IMR-90 (cell line): ENCODE data around the gene LIG1. TPM values are rescaled to one million over a fixed set of nuclear protein-coding genes. Genes with fewer than 3 reads are reported as not detected.

Experiments used
- ATAC-seq: fragments of 200-7000 bp; cut with Tn5 transposase; 2 replicates; pipeline ENCODE4 v1.9.1; 2020; ENCODE audit warnings: low read depth, mild to moderate bottlenecking, moderate library complexity
- BruUV-seq: library from RNA; stranded (reverse); fragments of 400-500 nt; replicated peaks from 2 replicates; lab custom pipeline; 2021; lab: Mats Ljungman, UMichigan
- CTCF ChIA-PET: fragments of 300-600 bp; formaldehyde crosslinking; extraction: SDS; loops from one replicate; lab custom pipeline; 2021; ENCODE audit warnings: antibody characterized with exemption; lab: Yijun Ruan, JAX
- POLR2A ChIA-PET: fragments of 300-600 bp; sonication (Branson Sonifier 250); formaldehyde crosslinking; loops from one replicate; lab custom pipeline; 2022; ENCODE audit warnings: antibody characterized with exemption; ENCODE audit not compliant: unreplicated experiment; lab: Charles Lee
- DNase-seq: peaks from one replicate; pipeline ENCODE4 v3.0.0; 2013
- H2AFZ ChIP-seq: replicated peaks from 2 replicates; pipeline ENCODE3; 2013; ENCODE audit warnings: low read length, mild to moderate bottlenecking; ENCODE audit not compliant: poor library complexity
- H2AK5ac ChIP-seq: 2 replicates; pipeline ENCODE4 v1.6.1; 2013; ENCODE audit warnings: low read depth, low read length, inconsistent platforms
- H2AK9ac ChIP-seq: replicated peaks from 2 replicates; pipeline ENCODE3; 2013; ENCODE audit warnings: mild to moderate bottlenecking, low read depth, low read length, moderate library complexity; ENCODE audit not compliant: poor library complexity
- H2BK120ac ChIP-seq: 2 replicates; pipeline ENCODE4 v1.6.1; 2013; ENCODE audit warnings: low read depth, low read length, inconsistent platforms
- H2BK15ac ChIP-seq: 3 replicates; pipeline ENCODE4 v1.6.1; 2013; ENCODE audit warnings: low read depth, low read length, inconsistent platforms
- H2BK20ac ChIP-seq: 2 replicates; pipeline ENCODE4 v1.6.1; 2013; ENCODE audit warnings: low read depth, mild to moderate bottlenecking, inconsistent platforms, low read length, moderate library complexity
- H2BK5ac ChIP-seq: 2 replicates; pipeline ENCODE4 v1.6.1; 2013; ENCODE audit warnings: mild to moderate bottlenecking, low read depth, low read length, inconsistent platforms; ENCODE audit not compliant: poor library complexity, severe bottlenecking
- H3K14ac ChIP-seq: replicated peaks from 2 replicates; pipeline ENCODE4 v1.6.1; 2013; ENCODE audit warnings: low read depth, low read length, inconsistent platforms
- H3K18ac ChIP-seq: 2 replicates; pipeline ENCODE4 v1.6.1; 2013; ENCODE audit warnings: low read depth, low read length, control low read depth
- H3K23ac ChIP-seq: 2 replicates; pipeline ENCODE4 v1.6.1; 2013; ENCODE audit warnings: low read depth, low read length, inconsistent platforms
- H3K27ac ChIP-seq: 2 replicates; pipeline ENCODE4 v1.5.1; 2013; ENCODE audit warnings: mild to moderate bottlenecking, control low read depth, low read length; ENCODE audit not compliant: insufficient read depth
- H3K27me3 ChIP-seq: 2 replicates; pipeline ENCODE4 v1.6.1; 2013; ENCODE audit warnings: low read length; ENCODE audit not compliant: control insufficient read depth, insufficient read depth
- H3K36me3 ChIP-seq: 2 replicates; pipeline ENCODE4 v1.6.1; 2013; ENCODE audit warnings: low read length, mixed read lengths; ENCODE audit not compliant: control insufficient read depth, insufficient read depth
- H3K4ac ChIP-seq: 2 replicates; pipeline ENCODE4 v1.6.1; 2013; ENCODE audit warnings: low read depth, low read length, inconsistent platforms
- H3K4me1 ChIP-seq: 2 replicates; pipeline ENCODE4 v1.6.1; 2013; ENCODE audit warnings: low read length, mixed read lengths; ENCODE audit not compliant: control insufficient read depth, insufficient read depth
- H3K4me2 ChIP-seq: 2 replicates; pipeline ENCODE4 v1.6.1; 2013; ENCODE audit warnings: low read depth, mild to moderate bottlenecking, control low read depth, low read length, moderate library complexity
- H3K4me3 ChIP-seq: 2 replicates; pipeline ENCODE4 v1.5.1; 2013; ENCODE audit warnings: low read depth, mild to moderate bottlenecking, control low read depth, low read length, moderate library complexity; ENCODE audit not compliant: insufficient read depth
- H3K56ac ChIP-seq: 2 replicates; pipeline ENCODE4 v1.6.1; 2013; ENCODE audit warnings: low read length, inconsistent platforms; ENCODE audit not compliant: insufficient read depth; ENCODE audit errors: extremely low read depth
- H3K79me1 ChIP-seq, 2 experiments: 2 replicates each; pipeline ENCODE4 v1.6.1; 2013; ENCODE audit warnings: low read length in 2 of 2, inconsistent platforms in 1 of 2, low read depth in 1 of 2
- H3K9ac ChIP-seq: 2 replicates; pipeline ENCODE4 v1.6.1; 2013; ENCODE audit warnings: low read depth, low read length, control low read depth
- H3K9me1 ChIP-seq: 2 replicates; pipeline ENCODE4 v1.6.1; 2013; ENCODE audit warnings: low read length, inconsistent platforms; ENCODE audit not compliant: insufficient read depth
- H3K9me3 ChIP-seq: 2 replicates; pipeline ENCODE4 v1.6.1; 2013; ENCODE audit warnings: low read length; ENCODE audit not compliant: control insufficient read depth, insufficient read depth
- H4K20me1 ChIP-seq: 2 replicates; pipeline ENCODE4 v1.6.1; 2013; ENCODE audit warnings: low read length, inconsistent platforms; ENCODE audit not compliant: insufficient read depth
- H4K5ac ChIP-seq: 2 replicates; pipeline ENCODE4 v1.6.1; 2013; ENCODE audit warnings: mild to moderate bottlenecking, low read depth, low read length, control low read depth
- H4K8ac ChIP-seq, 2 experiments: 2 replicates each; pipeline ENCODE4 v1.6.1; 2013; ENCODE audit warnings: low read depth in 2 of 2, low read length in 2 of 2, control low read depth in 1 of 2, inconsistent platforms in 1 of 2
- H4K91ac ChIP-seq: 2 replicates; pipeline ENCODE4 v1.6.1; 2013; ENCODE audit warnings: low read depth, low read length, inconsistent platforms; ENCODE audit not compliant: insufficient read depth
- CEBPB ChIP-seq: IDR thresholded peaks from 2 replicates; pipeline ENCODE4 v1.6.1; 2012; ENCODE audit warnings: low read depth, low read length, improper control_type of control experiment
- CHD1 ChIP-seq: IDR thresholded peaks from 2 replicates; pipeline ENCODE4 v1.6.1; 2012; ENCODE audit warnings: low read depth, low read length, improper control_type of control experiment
- ELK1 ChIP-seq: fragments of 150-350 bp; IDR thresholded peaks from 2 replicates; pipeline ENCODE4 v1.6.1; 2016; ENCODE audit warnings: low read depth, mild to moderate bottlenecking, low read length, moderate library complexity, borderline replicate concordance
- MAFK ChIP-seq: IDR thresholded peaks from 2 replicates; pipeline ENCODE4 v1.6.1; 2012; ENCODE audit warnings: low read depth, low read length, improper control_type of control experiment
- POLR2A ChIP-seq: IDR thresholded peaks from 2 replicates; pipeline ENCODE4 v1.6.1; 2012; ENCODE audit warnings: mild to moderate bottlenecking, low read depth, low read length
- RAD21 ChIP-seq: IDR thresholded peaks from 2 replicates; pipeline ENCODE4 v1.6.1; 2012; ENCODE audit warnings: low read length, improper control_type of control experiment
- RFX5 ChIP-seq: IDR thresholded peaks from 2 replicates; pipeline ENCODE4 v1.8.0; 2012; ENCODE audit warnings: low read depth, mild to moderate bottlenecking, low read length, moderate library complexity
- SMC3 ChIP-seq: fragments of 150-350 bp; IDR thresholded peaks from 2 replicates; pipeline ENCODE4 v1.6.1; 2016; ENCODE audit warnings: low read depth, mild to moderate bottlenecking, antibody characterized with exemption, low read length, moderate library complexity
- USF2 ChIP-seq: fragments of 150-350 bp; IDR thresholded peaks from 2 replicates; pipeline ENCODE4 v1.6.1; 2017; ENCODE audit warnings: mild to moderate bottlenecking, antibody characterized with exemption, low read length, low read depth
- WGBS, 2 experiments: methylation state at CpG; one replicate each; pipeline versions ENCODE4 v1.1.5 to v1.1.7; 2013; ENCODE audit warnings: missing lambda C conversion rate in 2 of 2; ENCODE audit not compliant: insufficient read length in 1 of 2; ENCODE audit errors: extremely low coverage in 2 of 2; 5-methylcytosine and 5-hydroxymethylcytosine counted together
- dilution Hi-C: fragments of 300-500 bp; cut with HindIII; formaldehyde crosslinking; loops from one replicate; pipeline ENCODE4 v1.14.3; 2018; ENCODE audit warnings: low sequenced_read_pairs; ENCODE audit not compliant: unreplicated experiment
- in situ Hi-C: fragments of 300-500 bp; cut with MboI; formaldehyde crosslinking; loops from 3 replicates; pipeline ENCODE4 v1.14.3; 2019; ENCODE audit warnings: low sequenced_read_pairs, inconsistent platforms, mixed read lengths
- intact Hi-C: fragments of 100-400 bp; cut with micrococcal nuclease; formaldehyde crosslinking; loops from 2 replicates; pipeline ENCODE4 v1.10.0; 2022
- polyA plus RNA-seq, 3 experiments: library from polyadenylated mRNA; depleted of rRNA; stranded (reverse); fragments of >200 nt; gene quantifications; 2 replicates each; pipeline ENCODE4 v1.2.3, GENCODE V29; 2012; ENCODE audit warnings: low replicate concordance in 1 of 3
- total RNA-seq: library from RNA; depleted of rRNA; stranded (reverse); fragments of >200 nt; gene quantifications from 2 replicates; pipeline ENCODE4 v1.2.3, GENCODE V29; 2012

The LIG1 gene
- total and polyA plus RNA-seq, 2 of the 4 experiments (the other 2 are of a cell fraction), result 24.9 to 34.0 TPM

- WGBS, 2 experiments, result no CpG with 5 or more reads among the region's 12 CpGs
Measured at GRCh38 chr19:48117515-48118130, 52.5 kb downstream of the LIG1 start.

More at GRCh38 chr19:48117515-48118130, 52.5 kb downstream of the LIG1 start:
- peak overlapping the region; percentile 43 for H2AFZ ChIP-seq
- H2BK5ac ChIP-seq, result no peak overlapping the region
- H2AK5ac ChIP-seq, result no peak overlapping the region
- no peak overlapping the region for H3K23ac ChIP-seq
- intact Hi-C loops (no loop called here), in situ Hi-C loops (no loop called here), dilution Hi-C loops (no loop called here)
- no peak overlapping the region for H3K4me3 ChIP-seq
- H3K18ac ChIP-seq, result no peak overlapping the region
- peaks cover 2% of the 10 kb centered on the region; the same call in 1 of the 2 replicates for H3K9me1 ChIP-seq
- H2BK120ac ChIP-seq, result no peak overlapping the region
- ChIA-PET CTCF (no interaction called here), POLR2A (no interaction called here)
- DNase-seq (no peak), ATAC-seq (no peak)
- H3K36me3 ChIP-seq, result peaks cover 10% of the 10 kb centered on the region
- no peak overlapping the region for H4K8ac ChIP-seq
- no peaks in the 10 kb centered on the region for H3K4me1 ChIP-seq
- H2AK9ac ChIP-seq, result peak overlapping the region; percentile 72
- H4K5ac ChIP-seq, result no peak overlapping the region
- TF ChIP-seq POLR2A (no peak), RAD21 (no peak), SMC3 (no peak), USF2 (no peak), MAFK (no peak), CEBPB (no peak), RFX5 (no peak), ELK1 (no peak), CHD1 (no peak)
- H3K9ac ChIP-seq, result no peak overlapping the region
- H3K27me3 ChIP-seq, result no peaks in the 10 kb centered on the region
- no peak overlapping the region for H2BK20ac ChIP-seq
- H2BK15ac ChIP-seq, result no peak overlapping the region
- no peaks in the 10 kb centered on the region; the same call in 1 of the 2 replicates for H4K20me1 ChIP-seq
- H3K56ac ChIP-seq, result no peak overlapping the region
- no peak overlapping the region for H3K27ac ChIP-seq
- H3K79me1 ChIP-seq, result no peaks in the 10 kb centered on the region
- no peak overlapping the region for H3K4me2 ChIP-seq
- no peak overlapping the region for H3K4ac ChIP-seq
- BruUV-seq, result no TSS peak
- H4K91ac ChIP-seq, result no peak overlapping the region
- no peaks in the 10 kb centered on the region for H3K9me3 ChIP-seq
- no peak overlapping the region for H3K14ac ChIP-seq
